GM10266 (cell line): ENCODE measurements around the gene PXK.

Source experiments
- DNase-seq: peaks from one replicate; pipeline ENCODE4 v3.0.0; 2012; ENCODE audit errors: extremely low spot score
- CTCF ChIP-seq: IDR thresholded peaks from 2 replicates; pipeline ENCODE4 v1.5.1; 2012; ENCODE audit warnings: mild to moderate bottlenecking, low read depth; ENCODE audit not compliant: control insufficient read depth, insufficient read depth; ENCODE audit errors: missing control alignments

PXK gene

GRCh38 chr3:58421004-58421403 lies 88.3 kb downstream of the PXK start:
- no peak for DNase-seq
- no peak for TF ChIP-seq CTCF

- no peak for TF ChIP-seq CTCF
- no peak for DNase-seq
Observed at GRCh38 chr3:58422756-58423325, 90.1 kb downstream of the PXK start.

- TF ChIP-seq CTCF = no peak
Observed at GRCh38 chr3:58424613-58425012, 91.9 kb downstream of the PXK start.

GRCh38 chr3:58425782-58426181 lies 93.1 kb downstream of the PXK start:
- no peak for DNase-seq
- no peak for TF ChIP-seq CTCF

More at GRCh38 chr3:58424613-58425012, 91.9 kb downstream of the PXK start:
- no peak for DNase-seq

- no peak for DNase-seq
Observed at GRCh38 chr3:58427661-58428361, 95.1 kb downstream of the PXK start.

GRCh38 chr3:58429657-58430056 lies 97.0 kb downstream of the PXK start:
- TF ChIP-seq CTCF = no peak
- peak; percentile 59 for DNase-seq

More at GRCh38 chr3:58427661-58428361, 95.1 kb downstream of the PXK start:
- no peak for TF ChIP-seq CTCF

GRCh38 chr3:58432905-58433304 lies 100.2 kb downstream of the PXK start:
- TF ChIP-seq CTCF = no peak
- no peak for DNase-seq
